DOHH2 (cell line): ENCODE measurements around the gene SCAPER.
"Not testable (repeated sequence)": the region's sequence is repeated elsewhere in the genome, so short reads cannot be mapped to it uniquely, and the experiment has no call there.

Experiments used
- CTCF ChIP-seq: fragments of 200-600 bp; sonication (generic); IDR thresholded peaks from one replicate; pipeline ENCODE4 v1.5.1; 2014; ENCODE audit warnings: antibody characterized with exemption, mild to moderate bottlenecking, low read depth, low read length; ENCODE audit not compliant: poor library complexity, severe bottlenecking
- EZH2phosphoT487 ChIP-seq: fragments of 200-600 bp; sonication (generic); IDR thresholded peaks from 2 replicates; pipeline ENCODE4 v1.6.1; 2017; ENCODE audit warnings: borderline replicate concordance, mild to moderate bottlenecking, antibody characterized with exemption, low read length, moderate library complexity, mixed read lengths

- not testable (repeated sequence) for TF ChIP-seq CTCF, EZH2phosphoT487
Measured at GRCh38 chr15:76433036-76433435, 472.1 kb downstream of the SCAPER start.
